IPS-NIHi11 (cell line): ENCODE results near the gene HNRNPLL.
"Not testable (repeated sequence)": the region's sequence is repeated elsewhere in the genome, so short reads cannot be mapped to it uniquely, and the experiment has no call there.

ENCODE experiments used
- DNase-seq: peaks from one replicate; pipeline ENCODE4 v3.0.0; 2012; ENCODE audit warnings: mixed read lengths, low spot score

Gene HNRNPLL

GRCh38 chr2:38552259-38552658 lies 50.5 kb downstream of the HNRNPLL start:
- no peak for DNase-seq

- DNase-seq: no peak
These were observed 51.0 kb downstream of the HNRNPLL start for GRCh38 chr2:38551746-38552145.

- DNase-seq: no peak
These were observed 51.6 kb downstream of the HNRNPLL start for GRCh38 chr2:38551171-38551570.

- DNase-seq: no peak
These were observed 52.9 kb downstream of the HNRNPLL start for GRCh38 chr2:38549851-38550250.

GRCh38 chr2:38549071-38549704 lies 53.5 kb downstream of the HNRNPLL start:
- no peak for DNase-seq

GRCh38 chr2:38547791-38548190 lies 54.9 kb downstream of the HNRNPLL start:
- DNase-seq: no peak

GRCh38 chr2:38546585-38546984 lies 56.1 kb downstream of the HNRNPLL start:
- no peak for DNase-seq

- DNase-seq: no peak
These were observed 56.7 kb downstream of the HNRNPLL start for GRCh38 chr2:38546064-38546463.

- DNase-seq: not testable (repeated sequence)
These were observed 60.5 kb downstream of the HNRNPLL start for GRCh38 chr2:38542248-38542631.

GRCh38 chr2:38540580-38541286 lies 62.0 kb downstream of the HNRNPLL start:
- DNase-seq: no peak

- DNase-seq: no peak
These were observed 63.6 kb downstream of the HNRNPLL start for GRCh38 chr2:38539086-38539485.

GRCh38 chr2:38537937-38538525 lies 64.7 kb downstream of the HNRNPLL start:
- DNase-seq: no peak

GRCh38 chr2:38537296-38537695 lies 65.4 kb downstream of the HNRNPLL start:
- DNase-seq: not testable (repeated sequence)

- DNase-seq: peak; percentile 92
These were observed 66.8 kb downstream of the HNRNPLL start for GRCh38 chr2:38535744-38536506.

GRCh38 chr2:38535404-38535743 lies 67.4 kb downstream of the HNRNPLL start:
- DNase-seq: no peak

GRCh38 chr2:38534746-38535403 lies 67.9 kb downstream of the HNRNPLL start:
- no peak for DNase-seq

GRCh38 chr2:38533757-38534545 lies 68.8 kb downstream of the HNRNPLL start:
- no peak for DNase-seq

GRCh38 chr2:38533180-38533579 lies 69.5 kb downstream of the HNRNPLL start:
- DNase-seq: no peak

- no peak for DNase-seq
These were observed 70.4 kb downstream of the HNRNPLL start for GRCh38 chr2:38532366-38532765.

GRCh38 chr2:38529208-38529607 lies 73.5 kb downstream of the HNRNPLL start:
- no peak for DNase-seq

GRCh38 chr2:38528534-38528933 lies 74.2 kb downstream of the HNRNPLL start:
- DNase-seq: no peak
